OCI-LY7 (cell line): ENCODE measurements around the gene FAM114A1.

Source experiments
- EZH2phosphoT487 ChIP-seq: fragments of 200-600 bp; sonication (generic); IDR thresholded peaks from 2 replicates; pipeline ENCODE4 v1.6.1; 2018; ENCODE audit warnings: low read depth, borderline replicate concordance, mild to moderate bottlenecking, mixed run types, antibody characterized with exemption, low read length, moderate library complexity, mixed read lengths
- TF ChIP-seq, protein P1 (sequence below): fragments of 200-600 bp; sonication (generic); conservative IDR thresholded peaks from 2 replicates; pipeline ENCODE4 v1.5.1; 2014; ENCODE audit warnings: mild to moderate bottlenecking, antibody characterized with exemption, low read length, moderate library complexity, mixed read lengths

DNA sequence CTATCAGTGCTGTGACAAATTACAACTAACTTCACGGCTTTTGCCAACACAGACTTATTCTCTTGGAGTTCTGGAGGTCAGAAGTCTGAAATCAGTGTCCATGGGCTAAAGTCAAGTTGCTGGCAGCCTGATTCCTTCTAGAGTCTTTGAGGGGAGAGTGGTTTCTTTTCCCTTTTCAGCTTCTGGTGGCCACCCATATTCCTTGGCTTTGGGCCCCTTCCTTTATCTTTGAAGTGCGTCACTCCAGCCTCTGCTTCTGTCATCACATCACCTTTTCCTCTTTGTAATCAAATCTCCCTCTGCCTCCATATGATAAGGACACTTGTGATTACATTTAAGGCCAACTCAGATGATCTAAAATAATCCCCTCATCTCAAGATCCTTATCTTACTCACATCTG lies 9.0 kb downstream of the FAM114A1 start:
- TF ChIP-seq, protein P1, sequence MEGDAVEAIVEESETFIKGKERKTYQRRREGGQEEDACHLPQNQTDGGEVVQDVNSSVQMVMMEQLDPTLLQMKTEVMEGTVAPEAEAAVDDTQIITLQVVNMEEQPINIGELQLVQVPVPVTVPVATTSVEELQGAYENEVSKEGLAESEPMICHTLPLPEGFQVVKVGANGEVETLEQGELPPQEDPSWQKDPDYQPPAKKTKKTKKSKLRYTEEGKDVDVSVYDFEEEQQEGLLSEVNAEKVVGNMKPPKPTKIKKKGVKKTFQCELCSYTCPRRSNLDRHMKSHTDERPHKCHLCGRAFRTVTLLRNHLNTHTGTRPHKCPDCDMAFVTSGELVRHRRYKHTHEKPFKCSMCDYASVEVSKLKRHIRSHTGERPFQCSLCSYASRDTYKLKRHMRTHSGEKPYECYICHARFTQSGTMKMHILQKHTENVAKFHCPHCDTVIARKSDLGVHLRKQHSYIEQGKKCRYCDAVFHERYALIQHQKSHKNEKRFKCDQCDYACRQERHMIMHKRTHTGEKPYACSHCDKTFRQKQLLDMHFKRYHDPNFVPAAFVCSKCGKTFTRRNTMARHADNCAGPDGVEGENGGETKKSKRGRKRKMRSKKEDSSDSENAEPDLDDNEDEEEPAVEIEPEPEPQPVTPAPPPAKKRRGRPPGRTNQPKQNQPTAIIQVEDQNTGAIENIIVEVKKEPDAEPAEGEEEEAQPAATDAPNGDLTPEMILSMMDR, result no peak
- no peak for TF ChIP-seq EZH2phosphoT487
